AG10803 (cell line): ENCODE data around the gene CARD8.
A peak's percentile ranks its signal among the peaks of the same experiment; 100 is the strongest.
"Not testable (repeated sequence)": the region's sequence is repeated elsewhere in the genome, so short reads cannot be mapped to it uniquely, and the experiment has no call there.

Experiments
- DNase-seq: peaks from one replicate; pipeline ENCODE4 v3.0.0; 2010; ENCODE audit warnings: low read depth
- H3K4me3 ChIP-seq: 2 replicates; pipeline ENCODE4 v1.5.1; 2011; ENCODE audit warnings: mild to moderate bottlenecking, low read length, control low read depth
- TF ChIP-seq, protein P1 (sequence below): conservative IDR thresholded peaks from 2 replicates; pipeline ENCODE4 v1.5.1; 2011; ENCODE audit warnings: mild to moderate bottlenecking, low read length, control low read depth, inconsistent platforms

Gene CARD8

GRCh38 chr19:48284896-48285295, 29.2 kb upstream of the CARD8 start:
- no peak for DNase-seq
- H3K4me3 ChIP-seq: no peak overlapping the region
- TF ChIP-seq, protein P1, sequence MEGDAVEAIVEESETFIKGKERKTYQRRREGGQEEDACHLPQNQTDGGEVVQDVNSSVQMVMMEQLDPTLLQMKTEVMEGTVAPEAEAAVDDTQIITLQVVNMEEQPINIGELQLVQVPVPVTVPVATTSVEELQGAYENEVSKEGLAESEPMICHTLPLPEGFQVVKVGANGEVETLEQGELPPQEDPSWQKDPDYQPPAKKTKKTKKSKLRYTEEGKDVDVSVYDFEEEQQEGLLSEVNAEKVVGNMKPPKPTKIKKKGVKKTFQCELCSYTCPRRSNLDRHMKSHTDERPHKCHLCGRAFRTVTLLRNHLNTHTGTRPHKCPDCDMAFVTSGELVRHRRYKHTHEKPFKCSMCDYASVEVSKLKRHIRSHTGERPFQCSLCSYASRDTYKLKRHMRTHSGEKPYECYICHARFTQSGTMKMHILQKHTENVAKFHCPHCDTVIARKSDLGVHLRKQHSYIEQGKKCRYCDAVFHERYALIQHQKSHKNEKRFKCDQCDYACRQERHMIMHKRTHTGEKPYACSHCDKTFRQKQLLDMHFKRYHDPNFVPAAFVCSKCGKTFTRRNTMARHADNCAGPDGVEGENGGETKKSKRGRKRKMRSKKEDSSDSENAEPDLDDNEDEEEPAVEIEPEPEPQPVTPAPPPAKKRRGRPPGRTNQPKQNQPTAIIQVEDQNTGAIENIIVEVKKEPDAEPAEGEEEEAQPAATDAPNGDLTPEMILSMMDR: no peak

DNA sequence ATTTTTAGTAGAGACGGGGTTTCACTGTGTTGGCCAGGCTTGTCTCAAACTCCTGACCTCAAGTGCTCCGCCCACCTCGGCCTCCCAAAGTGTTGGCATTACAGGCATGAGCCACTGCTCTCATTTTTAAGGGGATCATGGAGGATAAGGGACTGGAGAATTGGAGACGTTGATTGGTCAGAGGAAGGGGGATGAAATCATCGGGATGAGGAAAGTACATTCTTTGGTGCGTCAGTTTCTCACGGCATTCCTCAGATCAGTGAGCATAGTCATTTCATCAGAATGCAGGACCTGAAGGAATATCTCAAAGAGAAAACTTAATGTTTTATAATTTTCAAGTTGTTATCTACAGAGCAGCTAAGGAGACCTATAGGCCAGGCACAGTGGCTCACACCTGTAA, 28.2 kb upstream of the CARD8 start:
- H3K4me3 ChIP-seq: no peak overlapping the region
- TF ChIP-seq, protein P1: no peak
- peak; percentile 73 for DNase-seq

DNA sequence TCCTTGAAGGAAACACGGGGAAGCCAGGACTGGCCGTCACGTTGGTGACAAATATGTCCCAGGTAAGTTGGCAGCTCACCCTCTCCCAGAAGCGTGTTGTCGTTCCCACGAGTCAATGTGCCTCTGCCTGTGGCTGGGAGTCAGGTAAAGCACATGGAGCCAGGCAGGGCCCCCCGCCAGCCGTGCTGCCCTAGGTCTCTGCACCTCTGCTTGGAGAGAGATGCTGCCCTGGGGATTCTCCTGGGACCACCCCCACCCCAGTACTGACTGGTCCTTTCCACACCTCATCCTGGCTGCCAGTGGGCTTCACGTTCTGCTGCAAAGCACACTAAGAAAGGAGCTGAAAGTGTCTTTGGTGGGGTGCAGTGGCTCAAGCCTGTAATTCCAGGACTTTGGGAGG, 24.0 kb upstream of the CARD8 start:
- DNase-seq: no peak
- TF ChIP-seq, protein P1: no peak
- no peak overlapping the region for H3K4me3 ChIP-seq

DNA sequence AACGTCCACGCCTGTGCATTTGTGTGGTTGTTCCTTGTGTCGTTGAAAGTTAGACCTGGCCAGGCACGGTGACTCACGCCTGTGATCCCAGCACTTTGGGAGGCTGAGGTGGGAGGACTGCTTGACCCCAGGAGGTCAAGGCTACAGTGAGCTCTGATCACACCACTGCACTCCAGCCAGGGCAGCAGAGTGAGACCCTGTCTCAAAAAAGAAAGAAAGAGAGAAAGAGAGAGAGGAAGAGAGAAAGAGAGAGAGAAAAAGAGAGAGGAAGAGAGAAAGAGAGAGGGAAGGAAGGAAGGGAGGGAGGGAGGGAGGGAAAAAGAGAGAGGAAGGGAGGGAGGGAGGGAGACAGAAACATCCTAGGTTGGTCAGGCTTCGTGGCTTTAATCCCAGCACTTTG, 19.2 kb upstream of the CARD8 start:
- DNase-seq: no peak
- H3K4me3 ChIP-seq: no peak overlapping the region
- TF ChIP-seq, protein P1: no peak

- no peak overlapping the region for H3K4me3 ChIP-seq
- TF ChIP-seq, protein P1: no peak
- no peak for DNase-seq
These were observed 18.5 kb upstream of the CARD8 start for GRCh38 chr19:48274173-48274572.

DNA sequence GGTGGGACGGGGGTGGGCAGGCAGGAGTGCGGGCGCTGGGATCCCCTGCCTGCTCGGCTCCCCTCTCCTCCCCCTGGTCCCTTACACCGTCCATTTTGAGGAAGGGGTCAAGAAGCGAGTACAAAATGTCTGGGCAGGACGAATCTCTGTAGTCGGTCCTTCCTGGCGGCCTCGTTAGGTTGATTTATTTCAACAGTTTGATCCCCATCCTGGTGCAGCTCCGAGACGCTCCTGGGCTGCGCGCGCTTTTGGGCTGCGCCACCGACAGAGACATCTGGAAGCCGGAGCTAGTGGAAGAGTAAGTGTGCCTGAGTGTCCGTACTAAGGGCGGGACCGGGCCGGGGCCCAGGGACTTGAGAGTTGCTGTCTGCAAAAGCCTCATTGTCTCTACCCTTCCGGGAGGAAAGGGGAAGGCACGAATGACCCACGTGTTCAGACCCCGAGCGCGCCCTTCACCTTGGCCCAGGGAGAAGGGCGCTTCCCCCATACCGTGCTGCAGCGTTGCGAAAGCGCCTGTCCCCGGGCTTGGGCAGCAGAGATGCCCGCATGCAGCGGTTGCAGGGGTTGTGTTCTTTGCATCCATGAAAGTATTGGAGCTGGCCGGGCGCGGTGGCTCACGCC, 15.9 kb upstream of the CARD8 start:
- H3K4me3 ChIP-seq: peak overlapping the region; percentile 57
- TF ChIP-seq, protein P1: no peak
- DNase-seq: peak; percentile 47

- H3K4me3 ChIP-seq, DNase-seq: not testable (repeated sequence)
These were observed 13.9 kb upstream of the CARD8 start for GRCh38 chr19:48269617-48270026.

GRCh38 chr19:48265326-48265725, 9.6 kb upstream of the CARD8 start:
- H3K4me3 ChIP-seq, DNase-seq: not testable (repeated sequence)

- not testable (repeated sequence) for DNase-seq, H3K4me3 ChIP-seq
These were observed 4.6 kb upstream of the CARD8 start for GRCh38 chr19:48260359-48260714.

DNA sequence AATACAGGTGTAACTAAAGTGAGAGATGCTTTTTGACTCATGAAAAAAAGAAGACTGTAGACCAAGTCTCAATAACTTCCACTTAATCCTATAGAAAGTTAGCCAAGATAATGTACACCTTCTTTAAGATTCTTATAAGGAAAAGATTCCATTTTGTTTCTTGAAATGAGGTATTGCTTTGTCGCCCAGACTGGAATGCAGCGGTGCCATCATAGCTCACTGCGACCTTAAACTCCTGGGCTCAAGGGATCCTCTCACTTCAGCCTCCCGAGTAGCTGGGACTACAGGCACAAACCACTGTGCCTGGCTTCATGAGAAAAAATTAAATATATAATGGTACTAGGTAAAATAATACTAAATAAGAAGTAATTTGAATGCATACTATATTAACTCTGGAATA, 3.3 kb upstream of the CARD8 start:
- DNase-seq, H3K4me3 ChIP-seq: not testable (repeated sequence)
